ENCODE results near the gene MICA.

DNA sequence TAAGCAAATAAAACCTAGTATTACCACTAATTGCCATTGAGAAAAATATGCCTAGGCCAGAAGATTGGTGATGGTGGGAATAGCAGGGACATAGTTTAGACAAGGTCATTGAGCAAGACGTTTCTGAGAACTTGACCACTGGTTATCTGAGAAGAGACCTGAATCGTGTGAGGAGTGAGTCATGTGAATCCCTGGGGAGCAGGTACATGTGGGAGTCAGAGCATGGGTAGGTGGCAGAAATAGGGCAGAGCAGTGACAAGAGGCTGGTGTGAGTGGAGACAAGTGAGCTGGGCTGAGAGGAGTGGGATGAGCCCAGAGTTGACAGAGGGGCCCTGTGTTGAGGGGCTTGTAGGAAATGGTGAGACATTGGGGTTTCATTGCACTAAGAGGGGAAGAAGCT is 16.4 kb downstream of the MICA start:
- TF ChIP-seq, protein P1, sequence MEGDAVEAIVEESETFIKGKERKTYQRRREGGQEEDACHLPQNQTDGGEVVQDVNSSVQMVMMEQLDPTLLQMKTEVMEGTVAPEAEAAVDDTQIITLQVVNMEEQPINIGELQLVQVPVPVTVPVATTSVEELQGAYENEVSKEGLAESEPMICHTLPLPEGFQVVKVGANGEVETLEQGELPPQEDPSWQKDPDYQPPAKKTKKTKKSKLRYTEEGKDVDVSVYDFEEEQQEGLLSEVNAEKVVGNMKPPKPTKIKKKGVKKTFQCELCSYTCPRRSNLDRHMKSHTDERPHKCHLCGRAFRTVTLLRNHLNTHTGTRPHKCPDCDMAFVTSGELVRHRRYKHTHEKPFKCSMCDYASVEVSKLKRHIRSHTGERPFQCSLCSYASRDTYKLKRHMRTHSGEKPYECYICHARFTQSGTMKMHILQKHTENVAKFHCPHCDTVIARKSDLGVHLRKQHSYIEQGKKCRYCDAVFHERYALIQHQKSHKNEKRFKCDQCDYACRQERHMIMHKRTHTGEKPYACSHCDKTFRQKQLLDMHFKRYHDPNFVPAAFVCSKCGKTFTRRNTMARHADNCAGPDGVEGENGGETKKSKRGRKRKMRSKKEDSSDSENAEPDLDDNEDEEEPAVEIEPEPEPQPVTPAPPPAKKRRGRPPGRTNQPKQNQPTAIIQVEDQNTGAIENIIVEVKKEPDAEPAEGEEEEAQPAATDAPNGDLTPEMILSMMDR (IDR thresholded peaks at IDR 0.05; ENCODE audit: poor library complexity), result no peak
- TF ChIP-seq EZH2 (IDR thresholded peaks at IDR 0.05; ENCODE audit: borderline replicate concordance), result no peak
